ENCODE results near the gene KCNQ1. TPM values are rescaled to one million over a fixed set of nuclear protein-coding genes. Genes with fewer than 3 reads are reported as not detected.

The KCNQ1 gene
- total and polyA plus RNA-seq, 2 donors (not counting 3 experiments of a cell fraction or from before 2014, with no cell fraction given), result 0.07 to 0.09 TPM

DNA sequence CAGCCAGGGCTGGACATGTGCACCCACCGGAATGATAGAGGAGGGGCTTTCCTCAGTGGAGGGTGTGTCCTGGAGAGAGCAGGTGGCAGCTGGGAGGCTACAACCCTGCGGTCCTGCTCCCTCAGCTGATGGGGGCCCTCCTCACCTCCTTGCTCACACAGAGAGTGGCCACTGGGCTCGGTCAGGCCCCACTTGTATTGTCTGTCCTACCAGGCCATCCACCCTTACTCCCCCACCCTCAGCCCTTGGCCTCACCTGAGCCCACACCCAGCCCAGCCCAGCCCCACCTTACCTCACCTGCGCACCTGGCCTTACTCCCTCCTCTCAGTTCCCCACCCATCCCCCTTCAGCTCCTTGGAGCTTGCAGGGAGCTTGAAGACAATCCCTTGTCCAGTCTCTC lies 3.6 kb upstream of the KCNQ1 start:
- no peaks in the 10 kb centered on the region for H4K20me1 ChIP-seq (replicated peaks; ENCODE audit: control insufficient read depth, extremely low read depth, insufficient read depth, low read length)
- no peak overlapping the region for H2AFZ ChIP-seq (ENCODE audit: low read depth, low read length)
- no peak for FAIRE-seq
- no peak for DNase-seq (ENCODE audit: low read depth, low spot score)
- POLR2A ChIA-PET, result no interaction called here
- peaks cover 9 to 11% of the 10 kb centered on the region in 2 experiments for H3K27me3 ChIP-seq (ENCODE audit: control insufficient read depth in 2 of 2, insufficient read depth in 2 of 2, low read length in 2 of 2)
- TF ChIP-seq GATA2 (IDR thresholded peaks at IDR 0.05; ENCODE audit: insufficient read depth, insufficient read length, low read depth, low read length) (no peak), FOS (IDR thresholded peaks at IDR 0.05; ENCODE audit: borderline replicate concordance, insufficient read depth, low read length) (no peak), POLR2AphosphoS5 (IDR thresholded peaks at IDR 0.05; ENCODE audit: insufficient read depth, low read depth, low read length) (no peak), EZH2 (IDR thresholded peaks at IDR 0.05; ENCODE audit: borderline replicate concordance, low read depth, low read length, severe bottlenecking) (no peak), JUN (IDR thresholded peaks at IDR 0.05; ENCODE audit: borderline replicate concordance, insufficient read depth, insufficient read length, low read depth) (no peak)
- TF ChIP-seq, protein P1, sequence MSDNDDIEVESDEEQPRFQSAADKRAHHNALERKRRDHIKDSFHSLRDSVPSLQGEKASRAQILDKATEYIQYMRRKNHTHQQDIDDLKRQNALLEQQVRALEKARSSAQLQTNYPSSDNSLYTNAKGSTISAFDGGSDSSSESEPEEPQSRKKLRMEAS (IDR thresholded peaks at IDR 0.05; ENCODE audit: insufficient read depth, insufficient read length), result no peak
- TF ChIP-seq, protein P2, sequence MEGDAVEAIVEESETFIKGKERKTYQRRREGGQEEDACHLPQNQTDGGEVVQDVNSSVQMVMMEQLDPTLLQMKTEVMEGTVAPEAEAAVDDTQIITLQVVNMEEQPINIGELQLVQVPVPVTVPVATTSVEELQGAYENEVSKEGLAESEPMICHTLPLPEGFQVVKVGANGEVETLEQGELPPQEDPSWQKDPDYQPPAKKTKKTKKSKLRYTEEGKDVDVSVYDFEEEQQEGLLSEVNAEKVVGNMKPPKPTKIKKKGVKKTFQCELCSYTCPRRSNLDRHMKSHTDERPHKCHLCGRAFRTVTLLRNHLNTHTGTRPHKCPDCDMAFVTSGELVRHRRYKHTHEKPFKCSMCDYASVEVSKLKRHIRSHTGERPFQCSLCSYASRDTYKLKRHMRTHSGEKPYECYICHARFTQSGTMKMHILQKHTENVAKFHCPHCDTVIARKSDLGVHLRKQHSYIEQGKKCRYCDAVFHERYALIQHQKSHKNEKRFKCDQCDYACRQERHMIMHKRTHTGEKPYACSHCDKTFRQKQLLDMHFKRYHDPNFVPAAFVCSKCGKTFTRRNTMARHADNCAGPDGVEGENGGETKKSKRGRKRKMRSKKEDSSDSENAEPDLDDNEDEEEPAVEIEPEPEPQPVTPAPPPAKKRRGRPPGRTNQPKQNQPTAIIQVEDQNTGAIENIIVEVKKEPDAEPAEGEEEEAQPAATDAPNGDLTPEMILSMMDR (IDR thresholded peaks at IDR 0.05; ENCODE audit: extremely low read depth in 1 of 2, insufficient read depth in 1 of 2, low read depth in 1 of 2, low read length in 2 of 2), result no peak
- no peaks in the 10 kb centered on the region for H3K9me3 ChIP-seq (replicated peaks; ENCODE audit: control insufficient read depth, insufficient read depth, low read length)
- H3K36me3 ChIP-seq (ENCODE audit: control insufficient read depth in 2 of 2, extremely low read depth in 1 of 2, insufficient read depth in 2 of 2, low read length in 2 of 2), result no peaks in the 10 kb centered on the region
- H3K4me1 ChIP-seq (ENCODE audit: control insufficient read depth, extremely low read depth, insufficient read depth, low read length), result no peaks in the 10 kb centered on the region
- no peak overlapping the region for H3K27ac ChIP-seq (ENCODE audit: insufficient read depth, low read depth, low read length)
- no peak overlapping the region for H3K9ac ChIP-seq (replicated peaks; ENCODE audit: extremely low read depth, insufficient read depth, low read length)
- H3K4me2 ChIP-seq (ENCODE audit: insufficient read depth, low read length), result no peak overlapping the region
- no peaks in the 10 kb centered on the region for H3K79me2 ChIP-seq (ENCODE audit: control insufficient read depth, insufficient read depth, low read length)
- CTCF ChIA-PET, result interaction anchor here (1.0 to 2.1 kb wide), 4 partner anchors 10 to 90 kb away, joined by 3 to 6 read pairs (median 4); no protein-coding TSS in a partner anchor
- no peak overlapping the region for H3K4me3 ChIP-seq (replicated peaks in 1 of 3; ENCODE audit: insufficient read depth in 1 of 3, low read depth in 1 of 3, low read length in 3 of 3)
- dilution Hi-C loops (cut with MboI; ENCODE audit: extremely low pct_ligation_motif_present, low sequenced_read_pairs), result no loop called here
- no peaks in the 10 kb centered on the region for H3K9me1 ChIP-seq (replicated peaks; ENCODE audit: control insufficient read depth, extremely low read depth, insufficient read depth, low read length)
- intact Hi-C loops (cut with micrococcal nuclease), result no loop called here
- BruUV-seq (replicated peaks), result no TSS peak
